ENCODE measurements around the gene SLC25A51. TPM values are rescaled to one million over a fixed set of nuclear protein-coding genes. Genes with fewer than 3 reads are reported as not detected.
"Not testable (repeated sequence)": the region's sequence is repeated elsewhere in the genome, so short reads cannot be mapped to it uniquely, and the experiment has no call there.

SLC25A51 gene
- total and polyA plus RNA-seq, 2 experiments from 2014 or later: 10.4 to 29.2 TPM

DNA sequence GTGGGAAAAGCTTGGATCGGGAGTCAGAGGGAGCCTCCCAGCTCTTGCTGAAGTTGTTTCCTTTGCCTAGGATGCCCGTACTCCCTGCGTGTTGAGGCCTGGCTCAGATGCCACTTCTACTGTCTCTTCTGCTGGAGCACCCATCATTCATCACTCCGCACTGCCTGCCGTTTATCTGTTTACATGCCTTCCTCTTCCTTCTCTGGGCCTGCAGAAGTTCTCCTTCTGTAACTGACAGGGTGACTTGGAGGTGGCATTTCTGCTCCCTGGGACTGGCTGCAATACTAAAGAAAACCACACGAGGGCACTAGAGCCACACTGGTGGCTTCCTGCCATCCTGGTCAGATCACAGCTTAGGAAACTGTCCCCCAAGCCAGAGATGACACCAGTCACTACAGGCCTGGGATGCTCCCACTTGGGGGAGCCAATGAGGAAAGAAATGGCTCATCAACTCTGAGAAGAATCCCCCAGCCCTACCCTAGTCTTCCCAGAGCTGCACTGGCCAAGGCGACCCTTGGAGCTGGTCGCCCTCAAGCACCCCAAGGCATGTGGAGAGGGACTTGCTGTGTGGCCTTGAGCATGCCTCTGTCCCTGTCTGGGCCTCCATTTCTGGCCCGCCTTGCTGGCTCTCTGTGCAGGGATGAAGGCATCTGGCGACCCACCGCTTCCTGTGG, 9.7 kb upstream of the SLC25A51 start:
- TF ChIP-seq, protein P1, sequence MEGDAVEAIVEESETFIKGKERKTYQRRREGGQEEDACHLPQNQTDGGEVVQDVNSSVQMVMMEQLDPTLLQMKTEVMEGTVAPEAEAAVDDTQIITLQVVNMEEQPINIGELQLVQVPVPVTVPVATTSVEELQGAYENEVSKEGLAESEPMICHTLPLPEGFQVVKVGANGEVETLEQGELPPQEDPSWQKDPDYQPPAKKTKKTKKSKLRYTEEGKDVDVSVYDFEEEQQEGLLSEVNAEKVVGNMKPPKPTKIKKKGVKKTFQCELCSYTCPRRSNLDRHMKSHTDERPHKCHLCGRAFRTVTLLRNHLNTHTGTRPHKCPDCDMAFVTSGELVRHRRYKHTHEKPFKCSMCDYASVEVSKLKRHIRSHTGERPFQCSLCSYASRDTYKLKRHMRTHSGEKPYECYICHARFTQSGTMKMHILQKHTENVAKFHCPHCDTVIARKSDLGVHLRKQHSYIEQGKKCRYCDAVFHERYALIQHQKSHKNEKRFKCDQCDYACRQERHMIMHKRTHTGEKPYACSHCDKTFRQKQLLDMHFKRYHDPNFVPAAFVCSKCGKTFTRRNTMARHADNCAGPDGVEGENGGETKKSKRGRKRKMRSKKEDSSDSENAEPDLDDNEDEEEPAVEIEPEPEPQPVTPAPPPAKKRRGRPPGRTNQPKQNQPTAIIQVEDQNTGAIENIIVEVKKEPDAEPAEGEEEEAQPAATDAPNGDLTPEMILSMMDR (IDR thresholded peaks at IDR 0.05; ENCODE audit: poor library complexity): peak; percentile 97
- TF ChIP-seq EZH2phosphoT487 (IDR thresholded peaks at IDR 0.05; ENCODE audit: low read depth, severe bottlenecking, unreplicated experiment): no peak
- H3K36me3 ChIP-seq (replicated peaks; ENCODE audit: insufficient read depth, low read depth): no peaks in the 10 kb centered on the region
- H3K79me2 ChIP-seq: no peaks in the 10 kb centered on the region
- no peaks in the 10 kb centered on the region for H3K9me2 ChIP-seq (replicated peaks; ENCODE audit: insufficient read depth)
- peaks cover 8% of the 10 kb centered on the region for H3K4me1 ChIP-seq (ENCODE audit: insufficient read depth)
- no peaks in the 10 kb centered on the region for H3K27me3 ChIP-seq
- H4K20me1 ChIP-seq (ENCODE audit: insufficient read depth, poor library complexity, severe bottlenecking): no peaks in the 10 kb centered on the region
- no peak overlapping the region for H2AFZ ChIP-seq
- H3K4me2 ChIP-seq: no peak overlapping the region
- no peak overlapping the region for H3K4me3 ChIP-seq
- WGBS (ENCODE audit: low lambda C conversion rate, missing lambda C conversion rate): 63% methylated on average over 11 of the region's 11 CpGs
- no peak overlapping the region for H3K27ac ChIP-seq
- H3K9me3 ChIP-seq (ENCODE audit: low read depth): no peaks in the 10 kb centered on the region
- DNase-seq (ENCODE audit: low spot score): peak; percentile 89

DNA sequence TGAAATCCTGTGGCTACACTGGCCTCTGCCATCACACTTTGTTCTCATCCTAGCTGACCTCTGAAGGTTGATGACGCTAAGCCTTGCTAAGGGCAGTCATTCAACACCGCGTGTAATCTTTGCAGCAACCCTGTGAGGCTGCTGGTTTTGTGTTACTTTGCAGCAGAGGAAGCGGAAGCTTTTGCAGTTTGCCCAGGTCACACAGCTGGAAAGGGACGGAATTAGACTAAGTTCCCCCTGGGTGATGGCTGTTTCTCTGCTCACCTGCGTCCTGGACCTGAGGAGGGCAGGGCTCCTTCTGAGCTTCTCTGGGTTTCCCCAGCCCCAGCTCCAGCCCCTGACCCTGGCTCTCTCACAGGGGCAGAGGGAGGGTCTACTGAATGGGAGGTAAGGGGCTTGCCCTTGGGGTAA, 7.3 kb upstream of the SLC25A51 start:
- 77% methylated on average over 6 of the region's 6 CpGs for WGBS (ENCODE audit: low lambda C conversion rate, missing lambda C conversion rate)
- Histone ChIP-seq H3K36me3 (replicated peaks; ENCODE audit: insufficient read depth, low read depth) (no peaks in the 10 kb centered on the region), H3K4me1 (ENCODE audit: insufficient read depth) (no peaks in the 10 kb centered on the region), H3K4me2 (no peak overlapping the region), H2AFZ (no peak overlapping the region), H4K20me1 (ENCODE audit: insufficient read depth, poor library complexity, severe bottlenecking) (no peaks in the 10 kb centered on the region), H3K27ac (no peak overlapping the region), H3K9me2 (replicated peaks; ENCODE audit: insufficient read depth) (no peaks in the 10 kb centered on the region), H3K4me3 (no peak overlapping the region), H3K9me3 (ENCODE audit: low read depth) (no peaks in the 10 kb centered on the region), H3K27me3 (no peaks in the 10 kb centered on the region), H3K79me2 (no peaks in the 10 kb centered on the region)
- no peak for DNase-seq (ENCODE audit: low spot score)
- no peak for TF ChIP-seq EZH2 (IDR thresholded peaks at IDR 0.05; ENCODE audit: borderline replicate concordance)
- TF ChIP-seq EZH2phosphoT487 (IDR thresholded peaks at IDR 0.05; ENCODE audit: low read depth, severe bottlenecking, unreplicated experiment): no peak
- TF ChIP-seq, protein P1 (IDR thresholded peaks at IDR 0.05; ENCODE audit: poor library complexity): no peak

DNA sequence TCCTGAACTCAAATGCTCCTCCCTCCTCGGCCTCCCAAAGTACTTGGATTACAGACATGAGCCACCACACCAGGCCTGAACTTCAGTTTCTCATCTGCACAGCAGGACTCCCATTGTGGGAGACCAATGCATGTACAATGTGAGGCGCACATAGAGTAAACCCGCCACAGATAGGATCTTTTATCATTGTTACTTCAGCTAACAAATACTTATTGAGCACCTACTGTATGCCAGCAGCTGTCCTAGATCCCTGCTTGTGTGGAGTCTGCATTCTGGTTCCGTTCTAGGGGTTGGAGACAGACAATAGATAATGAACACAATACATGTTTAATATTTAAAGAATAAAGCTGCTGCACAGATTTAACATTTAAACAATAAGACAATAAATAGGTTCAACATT, 6.3 kb upstream of the SLC25A51 start:
- no peak overlapping the region for H3K27ac ChIP-seq
- no peaks in the 10 kb centered on the region for H3K36me3 ChIP-seq (replicated peaks; ENCODE audit: insufficient read depth, low read depth)
- TF ChIP-seq, protein P1 (IDR thresholded peaks at IDR 0.05; ENCODE audit: poor library complexity): no peak
- TF ChIP-seq EZH2 (IDR thresholded peaks at IDR 0.05; ENCODE audit: borderline replicate concordance): no peak
- no peak for TF ChIP-seq EZH2phosphoT487 (IDR thresholded peaks at IDR 0.05; ENCODE audit: low read depth, severe bottlenecking, unreplicated experiment)
- H3K9me2 ChIP-seq (replicated peaks; ENCODE audit: insufficient read depth): no peaks in the 10 kb centered on the region
- H3K27me3 ChIP-seq: no peaks in the 10 kb centered on the region
- H3K9me3 ChIP-seq (ENCODE audit: low read depth): no peaks in the 10 kb centered on the region
- H3K4me3 ChIP-seq: no peak overlapping the region
- H3K4me2 ChIP-seq: no peak overlapping the region
- H3K79me2 ChIP-seq: no peaks in the 10 kb centered on the region
- WGBS (ENCODE audit: low lambda C conversion rate, missing lambda C conversion rate): 96% methylated on average over 4 of the region's 4 CpGs
- H2AFZ ChIP-seq: no peak overlapping the region
- DNase-seq (ENCODE audit: low spot score): no peak
- H4K20me1 ChIP-seq (ENCODE audit: insufficient read depth, poor library complexity, severe bottlenecking): no peaks in the 10 kb centered on the region
- H3K4me1 ChIP-seq (ENCODE audit: insufficient read depth): no peaks in the 10 kb centered on the region

DNA sequence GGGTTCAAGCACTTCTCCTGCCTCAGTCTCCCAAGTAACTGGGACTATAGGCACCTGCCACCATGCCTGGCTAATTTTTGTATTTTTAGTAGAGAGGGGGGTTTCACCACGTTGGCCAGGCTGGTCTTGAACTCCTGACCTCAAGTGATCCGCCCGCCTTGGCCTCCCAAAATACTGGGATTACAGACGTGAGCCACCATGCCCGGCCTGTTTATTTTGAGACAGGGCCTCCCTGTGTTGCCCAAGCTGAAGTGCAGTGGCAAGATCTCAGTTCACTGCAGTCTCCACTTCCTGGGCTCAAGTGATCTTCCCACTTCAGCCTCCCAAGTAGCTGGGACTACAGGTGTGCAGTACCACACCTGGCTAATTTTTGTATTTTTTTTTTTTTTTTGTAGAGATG, 5.9 kb upstream of the SLC25A51 start:
- not testable (repeated sequence) for H4K20me1 ChIP-seq (ENCODE audit: insufficient read depth, poor library complexity, severe bottlenecking); H3K36me3 ChIP-seq (replicated peaks; ENCODE audit: insufficient read depth, low read depth); H3K79me2 ChIP-seq; H3K9me3 ChIP-seq (ENCODE audit: low read depth); H3K27me3 ChIP-seq; H3K4me2 ChIP-seq; H3K9me2 ChIP-seq (replicated peaks; ENCODE audit: insufficient read depth); H3K27ac ChIP-seq; DNase-seq (ENCODE audit: low spot score); H3K4me3 ChIP-seq; H3K4me1 ChIP-seq (ENCODE audit: insufficient read depth); H2AFZ ChIP-seq
- 74% methylated on average over 5 of the region's 5 CpGs for WGBS (ENCODE audit: low lambda C conversion rate, missing lambda C conversion rate)
